Activated B cell treated with CpG ODN at 0.5 μM for 24 hours (primary cell): ENCODE results near the gene EIF3B. TPM values are rescaled to one million over a fixed set of nuclear protein-coding genes. Genes with fewer than 3 reads are reported as not detected.

Experiments used
- ATAC-seq: fragments of 200-7000 bp; cut with Tn5 transposase; one replicate; pipeline ENCODE4 v1.10.0; 2021; ENCODE audit warnings: low read depth, mild to moderate bottlenecking, moderate library complexity
- CTCF ChIA-PET: fragments of 350-600 bp; sonication (Branson Sonifier 250); formaldehyde crosslinking; loops from one replicate; lab custom pipeline; 2021; ENCODE audit warnings: antibody characterized with exemption; lab: Charles Lee
- POLR2A ChIA-PET: fragments of 350-600 bp; sonication (Branson Sonifier 250); formaldehyde crosslinking; loops from one replicate; lab custom pipeline; 2021; ENCODE audit warnings: antibody characterized with exemption; lab: Charles Lee
- DNase-seq: peaks from one replicate; pipeline ENCODE4 v3.0.0; 2022
- H3K27ac Mint-ChIP-seq: one replicate; pipeline ENCODE4 v1.8.0; 2020; ENCODE audit warnings: mixed read lengths
- H3K27me3 Mint-ChIP-seq: one replicate; pipeline ENCODE4 v1.8.0; 2021; ENCODE audit warnings: mixed read lengths
- H3K36me3 Mint-ChIP-seq: one replicate; pipeline ENCODE4 v1.8.0; 2021; ENCODE audit warnings: low read depth, mixed read lengths
- H3K4me1 Mint-ChIP-seq: one replicate; pipeline ENCODE4 v1.8.0; 2021; ENCODE audit warnings: mixed read lengths
- H3K4me3 Mint-ChIP-seq: one replicate; pipeline ENCODE4 v1.8.0; 2020; ENCODE audit warnings: mild to moderate bottlenecking, mixed read lengths
- H3K9me3 Mint-ChIP-seq: one replicate; pipeline ENCODE4 v1.8.0; 2020; ENCODE audit warnings: mixed read lengths
- CTCF ChIP-seq: fragments of 200-600 bp; IDR thresholded peaks from one replicate; pipeline ENCODE4 v1.8.0; 2022; ENCODE audit warnings: antibody characterized with exemption, mild to moderate bottlenecking
- intact Hi-C: fragments of 100-400 bp; cut with micrococcal nuclease; formaldehyde crosslinking; loops from one replicate; pipeline ENCODE4 v1.15.1; 2024
- total RNA-seq: library from RNA; stranded (reverse); gene quantifications from 2 replicates; pipeline ENCODE4 v1.2.3, GENCODE V29; 2022

EIF3B gene
- total RNA-seq, 1 donor from 2014 or later: 198 TPM

- H3K27me3 Mint-ChIP-seq: no peaks in the 10 kb centered on the region
- ChIA-PET CTCF (no interaction called here), POLR2A (interaction anchor here (0.7 to 1.3 kb wide), 6 partner anchors 14 to 1108 kb away, joined by 4 to 7 read pairs (median 6); no protein-coding TSS in a partner anchor)
- no peak for DNase-seq
- no peaks in the 10 kb centered on the region for H3K9me3 Mint-ChIP-seq
- no peak overlapping the region for H3K27ac Mint-ChIP-seq
- peaks cover 9% of the 10 kb centered on the region for H3K36me3 Mint-ChIP-seq
- no peak overlapping the region for H3K4me3 Mint-ChIP-seq
- no peak for TF ChIP-seq CTCF
- intact Hi-C loops: no loop called here
- no peak for ATAC-seq
- peaks cover 22% of the 10 kb centered on the region for H3K4me1 Mint-ChIP-seq
Measured at GRCh38 chr7:2420216-2420933, 65.7 kb downstream of the EIF3B start.

GRCh38 chr7:2421943-2422310 is 67.3 kb downstream of the EIF3B start:
- POLR2A ChIA-PET: interaction anchor here (0.6 to 0.7 kb wide), 2 partner anchors 16 to 223 kb away, joined by 3 read pairs; no protein-coding TSS in a partner anchor

GRCh38 chr7:2425749-2426148 is 71.1 kb downstream of the EIF3B start:
- no peak overlapping the region for H3K4me3 Mint-ChIP-seq
- peaks cover 4% of the 10 kb centered on the region for H3K36me3 Mint-ChIP-seq
- no peaks in the 10 kb centered on the region for H3K27me3 Mint-ChIP-seq
- POLR2A ChIA-PET: no interaction called here
- no peak for TF ChIP-seq CTCF
- intact Hi-C loops: no loop called here
- CTCF ChIA-PET: no interaction called here
- ATAC-seq: no peak
- H3K9me3 Mint-ChIP-seq: peaks cover under 1% of the 10 kb centered on the region
- DNase-seq: no peak
- no peak overlapping the region for H3K27ac Mint-ChIP-seq
- H3K4me1 Mint-ChIP-seq: peaks cover 9% of the 10 kb centered on the region

More at GRCh38 chr7:2421943-2422310, 67.3 kb downstream of the EIF3B start:
- DNase-seq (no peak), ATAC-seq (no peak)
- CTCF ChIA-PET: no interaction called here
- intact Hi-C loops: no loop called here
- no peak for TF ChIP-seq CTCF
- Mint-ChIP-seq H3K4me1 (peaks cover 15% of the 10 kb centered on the region), H3K36me3 (peaks cover 3% of the 10 kb centered on the region), H3K9me3 (no peaks in the 10 kb centered on the region), H3K4me3 (no peak overlapping the region), H3K27me3 (no peaks in the 10 kb centered on the region), H3K27ac (no peak overlapping the region)

Other genes with a start within 250 kb of the EIF3B start
- 54.6 and 65.7 TPM in 2 replicates for gene MAD1L1, start 121.9 kb upstream of the EIF3B start, total RNA-seq
- 35.3 and 36.5 TPM in 2 replicates for gene MRM2, start 112.6 kb upstream of the EIF3B start, total RNA-seq
- gene NUDT1, start 112.6 kb upstream of the EIF3B start, total RNA-seq: 38.0 and 42.6 TPM in 2 replicates
- gene SNX8, start 40.4 kb upstream of the EIF3B start, total RNA-seq: 175 and 181 TPM in 2 replicates
- gene CHST12, start 48.8 kb downstream of the EIF3B start, total RNA-seq: 10.3 and 14.4 TPM in 2 replicates
- gene GRIFIN, start 121.6 kb downstream of the EIF3B start, total RNA-seq: not detected in 2 replicates
- gene LFNG, start 164.9 kb downstream of the EIF3B start, total RNA-seq: 87.4 and 95.8 TPM in 2 replicates
- gene BRAT1, start 200.7 kb downstream of the EIF3B start, total RNA-seq: 29.6 and 31.7 TPM in 2 replicates
- 7.5 and 7.7 TPM in 2 replicates for gene IQCE, start 204.2 kb downstream of the EIF3B start, total RNA-seq